SK-N-SH (cell line): ENCODE data around the gene NFIX. TPM values are rescaled to one million over a fixed set of nuclear protein-coding genes. Genes with fewer than 3 reads are reported as not detected.

ENCODE experiments used
- CTCF ChIA-PET: fragments of 300-600, 350-600 bp; formaldehyde crosslinking; extraction: SDS; loops from one replicate; lab custom pipeline; 2021; lab: Yijun Ruan, JAX
- POLR2A ChIA-PET: fragments of 350-600 bp; sonication (Branson Sonifier 250); formaldehyde crosslinking; extraction: SDS; loops from one replicate; lab custom pipeline; 2020; ENCODE audit warnings: antibody characterized with exemption, inconsistent platforms; lab: Yijun Ruan, JAX
- DNase-seq: peaks from one replicate; pipeline ENCODE4 v3.0.0; 2012
- H2AFZ ChIP-seq: fragments of 200-600 bp; sonication (generic); 2 replicates; pipeline ENCODE4 v1.8.1; 2016; ENCODE audit warnings: antibody characterized with exemption, mild to moderate bottlenecking, low read depth
- H3F3A ChIP-seq: fragments of 200-600 bp; sonication (generic); replicated peaks from 2 replicates; pipeline ENCODE3; 2016; ENCODE audit warnings: antibody characterized with exemption, mild to moderate bottlenecking; ENCODE audit not compliant: insufficient read depth
- H3K27ac ChIP-seq, 2 experiments: fragments of 200-500 bp in 1 of 2; fragments of 200-600 bp in 1 of 2; sonication (Bioruptor generic) in 1 of 2; sonication (generic), shearing (Covaris generic) in 1 of 2; 2 replicates each; pipeline versions ENCODE4 v1.5.1 to v1.6.1; 2014 to 2016; ENCODE audit warnings: low read depth in 2 of 2, inconsistent platforms in 1 of 2, low read length in 1 of 2, mild to moderate bottlenecking in 1 of 2, mixed read lengths in 1 of 2
- H3K27me3 ChIP-seq: fragments of 200-600 bp; sonication (generic), shearing (Covaris generic); 2 replicates; pipeline ENCODE4 v1.6.1; 2016; ENCODE audit warnings: mixed run types; ENCODE audit not compliant: insufficient read depth
- H3K36me3 ChIP-seq, 2 experiments: fragments of 200-500 bp in 1 of 2; fragments of 200-600 bp in 1 of 2; sonication (Bioruptor generic) in 1 of 2; sonication (generic) in 1 of 2; replicated peaks in 1 of 2; 2 replicates each; pipeline versions ENCODE3 to v1.5.1; 2014 to 2016; ENCODE audit warnings: low read length in 1 of 2, mild to moderate bottlenecking in 1 of 2; ENCODE audit not compliant: insufficient read depth in 2 of 2, control insufficient read depth in 1 of 2
- H3K4me1 ChIP-seq, 2 experiments: fragments of 200-500 bp in 1 of 2; fragments of 200-600 bp in 1 of 2; sonication (Bioruptor generic) in 1 of 2; sonication (generic), shearing (Covaris generic) in 1 of 2; 2 replicates each; pipeline versions ENCODE4 v1.5.1 to v1.6.1; 2014 to 2016; ENCODE audit warnings: low read depth in 1 of 2, low read length in 1 of 2, mixed run types in 1 of 2; ENCODE audit not compliant: insufficient read depth in 2 of 2, control insufficient read depth in 1 of 2
- H3K4me2 ChIP-seq: fragments of 200-600 bp; sonication (generic), shearing (Covaris generic); 2 replicates; pipeline ENCODE4 v1.6.1; 2017; ENCODE audit warnings: mixed run types
- H3K4me3 ChIP-seq, 2 experiments: fragments of 200-500 bp in 1 of 2; fragments of 200-600 bp in 1 of 2; sonication (Bioruptor generic) in 1 of 2; sonication (generic), shearing (Covaris generic) in 1 of 2; 2 replicates each; pipeline versions ENCODE4 v1.5.1 to v1.8.1; 2014 to 2016; ENCODE audit warnings: low read depth in 2 of 2, inconsistent platforms in 1 of 2, low read length in 1 of 2, mild to moderate bottlenecking in 1 of 2, mixed read lengths in 1 of 2, moderate library complexity in 1 of 2
- H3K79me2 ChIP-seq: fragments of 200-600 bp; sonication (generic); 2 replicates; pipeline ENCODE4 v1.8.1; 2017; ENCODE audit warnings: mild to moderate bottlenecking; ENCODE audit not compliant: insufficient read depth
- H3K9ac ChIP-seq: fragments of 200-600 bp; sonication (generic); 2 replicates; pipeline ENCODE4 v1.6.1; 2017; ENCODE audit warnings: mixed run types
- H3K9me2 ChIP-seq: fragments of 200-600 bp; sonication (generic); 2 replicates; pipeline ENCODE4 v1.6.1; 2017; ENCODE audit warnings: mixed run types
- H3K9me3 ChIP-seq: fragments of 200-600 bp; sonication (generic); 2 replicates; pipeline ENCODE4 v1.6.1; 2017; ENCODE audit warnings: mixed run types, mild to moderate bottlenecking, moderate library complexity
- H4K20me1 ChIP-seq: fragments of 200-600 bp; sonication (generic); 2 replicates; pipeline ENCODE4 v1.6.1; 2017; ENCODE audit warnings: mild to moderate bottlenecking, mixed run types; ENCODE audit not compliant: insufficient read depth
- CHD2 ChIP-seq: fragments of 150-350 bp; IDR thresholded peaks from 2 replicates; pipeline ENCODE4 v1.6.1; 2018; ENCODE audit warnings: low read length; ENCODE audit not compliant: partially characterized antibody
- EP300 ChIP-seq, 2 experiments: IDR thresholded peaks; 2 replicates each; pipeline versions ENCODE4 v1.4.0 to v1.6.1; 2012; ENCODE audit warnings: borderline replicate concordance in 1 of 2, low read depth in 1 of 2, low read length in 1 of 2
- EZH2phosphoT487 ChIP-seq: fragments of 200-600 bp; sonication (generic); IDR thresholded peaks from 2 replicates; pipeline ENCODE4 v1.6.1; 2017; ENCODE audit warnings: low read depth, mixed run types, mild to moderate bottlenecking, antibody characterized with exemption, moderate library complexity, borderline replicate concordance
- FOSL2 ChIP-seq: IDR thresholded peaks from 2 replicates; pipeline ENCODE4 v1.4.0; 2012; ENCODE audit warnings: low read depth, mild to moderate bottlenecking, moderate library complexity, borderline replicate concordance
- FOXJ3 ChIP-seq: sonication (generic); formaldehyde crosslinking; IDR thresholded peaks from 2 replicates; pipeline ENCODE4 v1.5.1; 2020; ENCODE audit warnings: mild to moderate bottlenecking, missing genetic modification reagents
- FOXM1 ChIP-seq: IDR thresholded peaks from 2 replicates; pipeline ENCODE4 v1.4.0; 2012; ENCODE audit warnings: low read depth, mild to moderate bottlenecking
- GATA2 ChIP-seq: sonication (generic); formaldehyde crosslinking; IDR thresholded peaks from 2 replicates; pipeline ENCODE4 v1.5.0; 2020; ENCODE audit warnings: mild to moderate bottlenecking, missing genetic modification reagents
- JUND ChIP-seq: IDR thresholded peaks from 2 replicates; pipeline ENCODE4 v1.4.0; 2012
- MEF2A ChIP-seq: IDR thresholded peaks from 2 replicates; pipeline ENCODE4 v1.4.0; 2012; ENCODE audit warnings: low read depth, borderline replicate concordance
- MXI1 ChIP-seq: IDR thresholded peaks from 2 replicates; pipeline ENCODE4 v1.6.1; 2012; ENCODE audit warnings: mild to moderate bottlenecking, low read depth, low read length, improper control_type of control experiment
- WGBS: methylation state at CpG from one replicate; pipeline ENCODE4 v1.1.6; 2017; ENCODE audit warnings: low lambda C conversion rate; 5-methylcytosine and 5-hydroxymethylcytosine counted together
- polyA plus RNA-seq, 3 experiments: library from polyadenylated mRNA; depleted of rRNA; stranded (reverse); fragments of >200 nt; gene quantifications; 2 replicates each; pipeline ENCODE4 v1.2.3, GENCODE V29; 2012
- TF ChIP-seq, protein P1 (sequence below): IDR thresholded peaks from 2 replicates; pipeline ENCODE4 v1.6.1; 2012; ENCODE audit warnings: mild to moderate bottlenecking, low read depth, low read length, moderate library complexity
- TF ChIP-seq, protein P2 (sequence below): IDR thresholded peaks from 2 replicates; pipeline ENCODE4 v1.4.0; 2012; ENCODE audit warnings: low read depth, borderline replicate concordance
- TF ChIP-seq, protein P3 (sequence below): fragments of 150-350 bp; IDR thresholded peaks from 2 replicates; pipeline ENCODE4 v1.6.1; 2016; ENCODE audit warnings: mild to moderate bottlenecking, low read depth, low read length

NFIX gene
- polyA plus RNA-seq, 1 of the 3 experiments (the other 2 are of a cell fraction): 14.8 TPM

DNA sequence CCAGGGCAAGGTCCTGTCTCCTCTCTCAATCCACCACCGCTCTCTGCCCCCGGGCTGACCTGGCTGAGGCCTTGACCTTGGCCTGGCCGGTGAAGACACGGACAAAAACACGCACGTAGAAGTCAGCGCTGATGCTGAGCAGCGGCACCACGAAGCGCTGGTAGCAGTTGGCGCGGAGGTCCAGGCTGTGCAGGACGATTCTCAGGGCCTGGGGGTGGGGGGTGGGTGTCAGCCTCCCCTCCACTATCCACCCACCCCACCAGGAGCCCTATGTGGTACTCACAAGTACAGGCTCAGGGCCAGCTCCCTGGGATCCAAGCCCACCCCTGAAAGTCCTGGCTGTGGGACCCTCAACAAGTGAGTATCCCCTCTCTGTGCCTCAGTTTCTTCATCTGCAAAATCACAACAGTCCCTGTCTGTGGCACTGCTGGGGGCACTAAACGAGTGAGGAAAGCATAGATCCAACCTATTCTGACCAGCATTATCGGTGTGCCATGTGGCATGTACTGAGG, 114.9 kb downstream of the NFIX start:
- no peak overlapping the region for H3K27ac ChIP-seq
- TF ChIP-seq FOXM1: no peak
- no peak for TF ChIP-seq FOSL2
- TF ChIP-seq EP300 (IDR thresholded peaks at IDR 0.05; ENCODE audit: borderline replicate concordance in 1 of 2, low read depth in 1 of 2, low read length in 1 of 2): no peak
- no peak for TF ChIP-seq CHD2
- TF ChIP-seq, protein P1, sequence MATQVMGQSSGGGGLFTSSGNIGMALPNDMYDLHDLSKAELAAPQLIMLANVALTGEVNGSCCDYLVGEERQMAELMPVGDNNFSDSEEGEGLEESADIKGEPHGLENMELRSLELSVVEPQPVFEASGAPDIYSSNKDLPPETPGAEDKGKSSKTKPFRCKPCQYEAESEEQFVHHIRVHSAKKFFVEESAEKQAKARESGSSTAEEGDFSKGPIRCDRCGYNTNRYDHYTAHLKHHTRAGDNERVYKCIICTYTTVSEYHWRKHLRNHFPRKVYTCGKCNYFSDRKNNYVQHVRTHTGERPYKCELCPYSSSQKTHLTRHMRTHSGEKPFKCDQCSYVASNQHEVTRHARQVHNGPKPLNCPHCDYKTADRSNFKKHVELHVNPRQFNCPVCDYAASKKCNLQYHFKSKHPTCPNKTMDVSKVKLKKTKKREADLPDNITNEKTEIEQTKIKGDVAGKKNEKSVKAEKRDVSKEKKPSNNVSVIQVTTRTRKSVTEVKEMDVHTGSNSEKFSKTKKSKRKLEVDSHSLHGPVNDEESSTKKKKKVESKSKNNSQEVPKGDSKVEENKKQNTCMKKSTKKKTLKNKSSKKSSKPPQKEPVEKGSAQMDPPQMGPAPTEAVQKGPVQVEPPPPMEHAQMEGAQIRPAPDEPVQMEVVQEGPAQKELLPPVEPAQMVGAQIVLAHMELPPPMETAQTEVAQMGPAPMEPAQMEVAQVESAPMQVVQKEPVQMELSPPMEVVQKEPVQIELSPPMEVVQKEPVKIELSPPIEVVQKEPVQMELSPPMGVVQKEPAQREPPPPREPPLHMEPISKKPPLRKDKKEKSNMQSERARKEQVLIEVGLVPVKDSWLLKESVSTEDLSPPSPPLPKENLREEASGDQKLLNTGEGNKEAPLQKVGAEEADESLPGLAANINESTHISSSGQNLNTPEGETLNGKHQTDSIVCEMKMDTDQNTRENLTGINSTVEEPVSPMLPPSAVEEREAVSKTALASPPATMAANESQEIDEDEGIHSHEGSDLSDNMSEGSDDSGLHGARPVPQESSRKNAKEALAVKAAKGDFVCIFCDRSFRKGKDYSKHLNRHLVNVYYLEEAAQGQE: no peak
- no peak for TF ChIP-seq FOXJ3
- TF ChIP-seq JUND: no peak
- TF ChIP-seq, protein P2, sequence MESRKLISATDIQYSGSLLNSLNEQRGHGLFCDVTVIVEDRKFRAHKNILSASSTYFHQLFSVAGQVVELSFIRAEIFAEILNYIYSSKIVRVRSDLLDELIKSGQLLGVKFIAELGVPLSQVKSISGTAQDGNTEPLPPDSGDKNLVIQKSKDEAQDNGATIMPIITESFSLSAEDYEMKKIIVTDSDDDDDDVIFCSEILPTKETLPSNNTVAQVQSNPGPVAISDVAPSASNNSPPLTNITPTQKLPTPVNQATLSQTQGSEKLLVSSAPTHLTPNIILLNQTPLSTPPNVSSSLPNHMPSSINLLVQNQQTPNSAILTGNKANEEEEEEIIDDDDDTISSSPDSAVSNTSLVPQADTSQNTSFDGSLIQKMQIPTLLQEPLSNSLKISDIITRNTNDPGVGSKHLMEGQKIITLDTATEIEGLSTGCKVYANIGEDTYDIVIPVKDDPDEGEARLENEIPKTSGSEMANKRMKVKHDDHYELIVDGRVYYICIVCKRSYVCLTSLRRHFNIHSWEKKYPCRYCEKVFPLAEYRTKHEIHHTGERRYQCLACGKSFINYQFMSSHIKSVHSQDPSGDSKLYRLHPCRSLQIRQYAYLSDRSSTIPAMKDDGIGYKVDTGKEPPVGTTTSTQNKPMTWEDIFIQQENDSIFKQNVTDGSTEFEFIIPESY: no peak
- peaks cover 7% of the 10 kb centered on the region; the same call in 1 of the 2 replicates for H3K79me2 ChIP-seq
- H3K4me1 ChIP-seq: peaks cover 0 to under 1% of the 10 kb centered on the region in 2 experiments; a peak in 1 of 4 replicates
- DNase-seq: no peak
- H4K20me1 ChIP-seq: no peaks in the 10 kb centered on the region
- no peak overlapping the region for H3K9ac ChIP-seq
- peaks cover 15 to 16% of the 10 kb centered on the region in 2 experiments for H3K36me3 ChIP-seq
- no peaks in the 10 kb centered on the region for H3K27me3 ChIP-seq
- CTCF ChIA-PET: interaction anchor here (0.9 kb wide), 1 partner anchor 144 kb away, joined by 3 read pairs; no protein-coding TSS in a partner anchor
- no peak overlapping the region for H3K4me2 ChIP-seq
- H3F3A ChIP-seq: no peaks in the 10 kb centered on the region
- POLR2A ChIA-PET: no interaction called here
- H3K9me3 ChIP-seq: no peaks in the 10 kb centered on the region
- WGBS: 90% methylated on average over 14 of the region's 15 CpGs
- H2AFZ ChIP-seq: no peak overlapping the region
- H3K4me3 ChIP-seq: no peak overlapping the region
- H3K9me2 ChIP-seq: no peaks in the 10 kb centered on the region

DNA sequence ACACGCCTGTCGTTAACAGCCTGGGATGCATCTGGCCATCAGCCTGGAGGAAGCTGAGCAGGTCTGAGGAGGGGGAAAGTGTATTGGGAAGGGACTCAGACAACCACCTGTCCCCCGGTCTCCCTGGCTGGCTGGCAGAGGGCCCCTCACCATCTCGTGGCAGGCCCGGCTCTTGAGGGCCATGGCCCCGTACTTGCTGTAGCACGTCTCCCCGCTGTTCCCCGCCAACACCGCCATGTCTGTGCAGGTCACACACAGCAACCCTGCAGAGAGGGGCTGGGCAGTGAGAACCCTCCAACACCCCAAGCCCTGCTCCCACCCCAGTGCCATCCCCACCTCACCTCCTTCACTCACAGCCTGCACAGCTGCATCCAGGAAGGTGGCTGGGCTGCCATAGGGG, 117.3 kb downstream of the NFIX start:
- H3K27ac ChIP-seq: no peak overlapping the region
- no peak overlapping the region for H3K4me2 ChIP-seq
- no peaks in the 10 kb centered on the region for H3K9me3 ChIP-seq
- no peak overlapping the region for H3K4me3 ChIP-seq
- CTCF ChIA-PET: interaction anchor here (1.0 to 1.4 kb wide), 2 partner anchors 16 to 19 kb away, joined by 3 to 4 read pairs; no protein-coding TSS in a partner anchor
- peaks cover 2% of the 10 kb centered on the region for H3F3A ChIP-seq
- no peaks in the 10 kb centered on the region for H3K9me2 ChIP-seq
- H3K4me1 ChIP-seq: peaks cover 6 to 16% of the 10 kb centered on the region in 2 experiments; a peak in 2 of 4 replicates
- H3K27me3 ChIP-seq: no peaks in the 10 kb centered on the region
- WGBS: 100% methylated on average over 7 of the region's 10 CpGs
- POLR2A ChIA-PET: no interaction called here
- H4K20me1 ChIP-seq: no peaks in the 10 kb centered on the region
- peaks cover 21% of the 10 kb centered on the region for H3K79me2 ChIP-seq
- DNase-seq: no peak
- H3K9ac ChIP-seq: no peak overlapping the region
- H2AFZ ChIP-seq: no peak overlapping the region
- H3K36me3 ChIP-seq: peaks cover 14 to 16% of the 10 kb centered on the region in 2 experiments
- no peak for TF ChIP-seq GATA2 (CRISPR knock-in tag)
- TF ChIP-seq MEF2A: no peak
- no peak for TF ChIP-seq MXI1
- no peak for TF ChIP-seq EZH2phosphoT487
- TF ChIP-seq, protein P1: no peak
- TF ChIP-seq, protein P3, sequence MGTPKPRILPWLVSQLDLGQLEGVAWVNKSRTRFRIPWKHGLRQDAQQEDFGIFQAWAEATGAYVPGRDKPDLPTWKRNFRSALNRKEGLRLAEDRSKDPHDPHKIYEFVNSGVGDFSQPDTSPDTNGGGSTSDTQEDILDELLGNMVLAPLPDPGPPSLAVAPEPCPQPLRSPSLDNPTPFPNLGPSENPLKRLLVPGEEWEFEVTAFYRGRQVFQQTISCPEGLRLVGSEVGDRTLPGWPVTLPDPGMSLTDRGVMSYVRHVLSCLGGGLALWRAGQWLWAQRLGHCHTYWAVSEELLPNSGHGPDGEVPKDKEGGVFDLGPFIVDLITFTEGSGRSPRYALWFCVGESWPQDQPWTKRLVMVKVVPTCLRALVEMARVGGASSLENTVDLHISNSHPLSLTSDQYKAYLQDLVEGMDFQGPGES: no peak
